GM18502 (cell line): Measurements from ENCODE around the gene ZNF787.

Experiments used
- ATAC-seq: cut with Tn5 transposase; IDR thresholded peaks from one replicate; pipeline ENCODE4 v1.9.1; 2021; ENCODE audit warnings: mild to moderate bottlenecking; ENCODE audit not compliant: unreplicated experiment, poor library complexity

ZNF787 gene

DNA sequence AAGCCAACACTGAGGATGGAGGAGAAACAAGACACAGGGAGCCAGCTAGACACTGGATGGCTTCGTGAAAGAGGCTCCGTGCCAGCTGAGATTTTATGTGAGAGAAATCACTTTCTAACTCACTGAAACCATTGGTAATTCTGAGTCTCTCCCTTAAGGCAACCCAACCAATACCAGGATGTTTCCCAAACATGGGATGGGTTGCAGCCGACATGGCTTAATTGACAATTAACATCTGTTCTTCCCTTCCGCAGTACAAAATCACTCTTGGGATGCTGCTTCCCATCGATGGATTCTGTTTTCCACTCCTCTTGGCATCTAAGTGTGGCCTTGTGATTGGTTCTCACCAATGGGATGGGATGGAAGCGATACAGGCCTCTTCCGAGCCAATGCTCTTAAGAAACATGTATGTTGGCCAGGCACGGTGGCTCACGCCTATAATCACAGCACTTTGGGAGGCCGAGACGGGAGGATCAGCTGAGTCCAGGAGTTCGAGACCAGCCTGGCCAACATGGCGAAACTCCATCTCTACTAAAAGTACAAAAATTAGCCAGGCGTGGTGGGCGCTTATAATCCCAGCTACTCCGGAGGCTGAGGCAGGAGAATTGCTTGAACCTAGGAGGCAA is 2.3 kb upstream of the ZNF787 start:
- ATAC-seq = no peak

GRCh38 chr19:56120371-56121179 is 520 bp downstream of the ZNF787 start:
- ATAC-seq = peak; percentile 33

DNA sequence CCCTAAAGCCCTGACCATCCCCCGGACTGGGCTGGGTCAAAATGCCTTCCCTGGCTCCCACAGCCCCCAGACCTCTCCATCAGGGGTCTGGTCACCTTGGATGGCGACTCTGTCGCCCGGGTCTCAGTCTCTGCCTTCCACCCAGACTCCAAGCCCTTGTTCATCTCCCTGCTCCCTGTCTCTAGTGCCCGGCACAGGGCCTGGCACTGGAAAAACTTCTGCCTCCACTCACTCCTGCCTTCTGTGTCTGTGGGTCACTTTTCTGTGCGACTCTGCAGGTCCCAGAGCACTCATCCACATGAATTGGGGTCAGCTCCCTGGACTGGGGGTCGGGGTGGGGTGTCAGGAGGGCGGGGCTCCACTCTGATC is 1.1 kb downstream of the ZNF787 start:
- ATAC-seq = no peak

GRCh38 chr19:56119582-56119978 is 1.5 kb downstream of the ZNF787 start:
- ATAC-seq = no peak

GRCh38 chr19:56118666-56119581 is 2.2 kb downstream of the ZNF787 start:
- no peak for ATAC-seq

GRCh38 chr19:56117889-56118288 is 3.2 kb downstream of the ZNF787 start:
- ATAC-seq = no peak

- no peak for ATAC-seq
Measured at GRCh38 chr19:56117376-56117884, 3.7 kb downstream of the ZNF787 start.

DNA sequence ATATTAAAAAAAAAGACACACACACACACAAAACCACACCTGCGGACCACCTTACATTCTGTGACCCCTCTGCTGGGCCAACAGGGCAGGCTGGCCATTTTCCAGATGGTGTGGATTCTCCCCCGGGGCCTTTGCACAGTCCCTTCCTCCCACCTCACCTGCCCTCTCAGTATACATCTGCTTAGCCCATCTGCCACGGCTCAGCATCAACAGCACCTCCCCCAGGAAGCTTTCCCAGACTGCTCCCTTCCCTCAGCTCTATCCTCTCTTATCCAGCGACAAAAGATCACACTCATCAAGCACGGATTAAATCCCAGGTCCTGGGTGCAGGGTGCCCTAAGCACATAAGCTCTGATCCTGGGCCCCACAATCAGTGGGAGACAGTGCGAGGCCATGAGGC is 4.5 kb downstream of the ZNF787 start:
- ATAC-seq = no peak

GRCh38 chr19:56115490-56115889 is 5.6 kb downstream of the ZNF787 start:
- ATAC-seq = no peak

- no peak for ATAC-seq
Measured at GRCh38 chr19:56114778-56115110, 6.4 kb downstream of the ZNF787 start.

DNA sequence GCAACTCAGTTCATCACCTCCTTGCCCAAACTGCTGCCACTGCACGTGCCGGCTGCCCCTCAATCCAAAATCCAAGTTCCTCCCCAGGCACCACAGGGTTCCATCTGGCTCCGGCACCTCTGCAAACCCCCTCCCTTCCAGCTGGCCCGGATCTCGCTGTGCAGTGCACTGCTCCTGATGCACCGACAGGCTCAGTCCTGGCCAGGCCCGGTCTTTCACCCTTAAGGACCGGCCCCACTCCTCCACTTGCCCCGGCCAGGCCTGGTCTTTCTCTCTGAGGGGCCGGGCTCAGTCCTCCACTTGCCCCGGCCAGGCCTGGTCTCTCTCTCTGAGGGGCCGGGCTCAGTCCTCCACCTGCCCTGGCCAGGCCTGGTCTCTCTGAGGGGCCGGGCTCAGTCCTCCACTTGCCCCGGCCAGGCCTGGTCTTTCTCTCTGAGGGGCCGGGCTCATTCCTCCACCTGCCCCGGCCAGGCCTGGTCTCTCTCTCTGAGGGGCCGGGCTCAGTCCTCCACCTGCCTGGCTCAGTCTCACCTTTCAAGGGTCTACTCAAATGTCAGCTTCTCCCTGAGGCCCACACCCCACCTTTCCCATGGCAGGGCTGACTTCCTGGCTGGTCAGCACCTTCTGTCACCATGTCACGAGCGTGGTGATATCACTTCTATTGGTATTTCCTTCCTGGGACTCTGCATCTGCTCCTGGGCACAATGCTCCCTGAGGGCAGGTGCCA is 6.9 kb downstream of the ZNF787 start:
- ATAC-seq = no peak

- ATAC-seq = no peak
Measured at GRCh38 chr19:56113074-56113632, 7.9 kb downstream of the ZNF787 start.

DNA sequence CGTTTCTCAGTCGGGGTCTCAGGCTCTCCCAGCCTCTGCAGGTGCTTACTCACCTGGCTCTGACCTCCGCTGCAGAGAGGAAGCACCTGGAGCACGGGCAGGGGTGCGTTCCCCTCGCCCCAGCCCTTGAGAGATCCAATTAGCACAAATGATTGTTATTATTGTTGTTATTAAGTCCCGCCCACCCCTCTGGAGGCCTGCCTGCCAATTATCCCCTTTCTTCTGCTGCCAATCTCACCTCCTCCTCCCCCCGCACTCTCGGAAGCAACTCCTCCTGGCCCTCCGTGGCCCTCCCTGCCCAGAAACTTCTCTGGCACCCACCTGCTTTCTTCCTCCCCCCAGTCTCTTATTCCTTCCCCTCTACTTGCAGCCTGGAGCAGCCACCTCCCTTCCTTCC is 8.8 kb downstream of the ZNF787 start:
- no peak for ATAC-seq

DNA sequence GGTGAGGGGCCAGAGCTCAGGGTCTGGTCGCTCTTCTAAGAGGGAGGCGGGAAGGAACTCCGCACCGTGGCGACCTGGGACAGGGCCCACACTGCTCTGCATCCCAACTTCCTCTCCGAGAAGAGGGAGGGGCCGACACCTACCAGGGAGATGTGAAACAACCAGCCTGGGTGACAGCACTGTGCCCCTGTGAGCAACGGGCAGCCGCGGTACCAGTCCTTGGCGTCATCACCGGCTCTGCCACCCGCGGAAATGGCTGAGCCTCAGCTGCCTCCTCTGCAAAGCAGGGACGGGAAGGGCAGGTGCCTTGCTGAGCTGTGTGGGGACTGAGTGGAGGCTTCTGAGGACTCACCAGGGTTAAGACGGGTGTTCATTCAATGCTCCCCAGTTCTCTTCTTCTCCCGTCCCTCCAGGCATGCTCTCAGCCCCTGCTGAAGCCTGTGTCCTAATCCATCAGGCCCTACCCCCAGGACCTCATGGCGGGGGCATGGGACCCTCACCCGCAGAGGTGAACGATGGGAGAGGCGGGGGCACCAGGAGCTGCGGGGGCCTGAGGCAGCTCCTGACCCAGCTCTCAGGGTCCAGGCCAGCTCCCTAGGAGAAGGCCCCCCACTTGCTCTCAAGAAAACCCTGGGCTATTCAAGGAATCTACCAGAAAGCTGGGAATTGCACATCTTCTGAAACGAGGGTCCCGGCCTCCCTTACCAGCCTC is 9.3 kb downstream of the ZNF787 start:
- ATAC-seq = peak; percentile 87

DNA sequence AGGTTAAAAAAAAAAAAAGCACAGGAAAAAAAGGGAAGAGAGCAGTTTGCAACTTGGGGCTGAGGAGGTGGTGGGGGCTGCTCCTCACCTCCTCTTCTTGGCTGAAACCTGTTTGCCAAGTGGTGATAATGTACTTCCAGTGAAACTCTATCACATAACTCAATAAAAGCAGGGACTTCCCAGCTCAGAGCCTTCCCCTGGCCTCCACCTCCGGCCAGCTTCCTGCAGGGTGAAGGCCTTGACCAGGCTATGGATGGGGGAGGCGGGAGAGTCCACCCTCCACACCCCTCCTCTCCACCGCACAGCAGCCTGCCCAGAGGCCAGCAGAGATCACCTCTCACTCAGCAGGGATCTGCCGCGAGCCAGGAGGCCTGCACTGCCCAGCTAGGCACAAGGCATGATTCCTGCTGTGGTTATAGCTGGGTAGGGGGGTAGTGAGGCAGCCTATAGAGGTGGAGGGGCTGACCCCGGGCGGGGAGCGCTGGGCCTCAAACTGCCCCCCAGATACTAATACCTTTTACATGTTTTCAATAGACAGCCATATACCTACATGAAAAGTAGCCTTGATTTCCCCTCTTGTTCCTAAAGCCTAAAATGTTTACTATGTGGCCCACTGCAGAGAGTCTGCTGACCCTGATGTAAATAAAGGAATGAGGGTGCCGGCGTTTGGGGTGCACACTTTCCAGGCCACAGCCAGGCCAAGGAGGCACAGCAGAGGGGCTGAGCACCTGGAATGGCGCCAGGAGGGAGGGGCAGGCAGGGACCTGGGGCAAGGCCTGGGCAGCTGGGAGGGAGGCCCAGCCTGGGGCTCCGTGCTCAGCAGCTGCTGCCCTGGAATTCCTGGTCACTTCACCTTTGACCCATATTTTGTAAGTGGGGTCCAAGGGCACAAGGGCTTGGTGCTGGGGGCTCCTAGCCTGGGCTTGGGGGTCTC is 10.3 kb downstream of the ZNF787 start:
- no peak for ATAC-seq

DNA sequence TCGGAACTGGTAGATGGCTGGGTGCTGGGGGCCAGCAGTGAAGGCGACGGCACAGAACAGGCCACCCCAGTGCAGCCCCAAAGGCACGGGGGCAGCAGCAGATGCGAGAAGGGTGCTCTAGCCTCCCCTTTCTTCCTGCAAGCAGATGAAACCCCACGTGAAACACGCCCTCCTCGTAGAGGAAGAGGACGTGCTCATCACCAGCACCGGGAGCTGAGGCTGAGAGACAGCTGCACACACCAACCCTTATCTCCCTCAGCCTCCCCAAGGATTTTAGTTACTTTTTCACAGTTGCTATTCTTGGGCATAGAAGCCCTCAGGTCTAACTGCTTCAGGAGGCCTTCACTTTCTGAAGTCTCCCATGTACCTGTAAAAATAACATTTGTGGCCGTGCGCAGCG is 11.9 kb downstream of the ZNF787 start:
- no peak for ATAC-seq

DNA sequence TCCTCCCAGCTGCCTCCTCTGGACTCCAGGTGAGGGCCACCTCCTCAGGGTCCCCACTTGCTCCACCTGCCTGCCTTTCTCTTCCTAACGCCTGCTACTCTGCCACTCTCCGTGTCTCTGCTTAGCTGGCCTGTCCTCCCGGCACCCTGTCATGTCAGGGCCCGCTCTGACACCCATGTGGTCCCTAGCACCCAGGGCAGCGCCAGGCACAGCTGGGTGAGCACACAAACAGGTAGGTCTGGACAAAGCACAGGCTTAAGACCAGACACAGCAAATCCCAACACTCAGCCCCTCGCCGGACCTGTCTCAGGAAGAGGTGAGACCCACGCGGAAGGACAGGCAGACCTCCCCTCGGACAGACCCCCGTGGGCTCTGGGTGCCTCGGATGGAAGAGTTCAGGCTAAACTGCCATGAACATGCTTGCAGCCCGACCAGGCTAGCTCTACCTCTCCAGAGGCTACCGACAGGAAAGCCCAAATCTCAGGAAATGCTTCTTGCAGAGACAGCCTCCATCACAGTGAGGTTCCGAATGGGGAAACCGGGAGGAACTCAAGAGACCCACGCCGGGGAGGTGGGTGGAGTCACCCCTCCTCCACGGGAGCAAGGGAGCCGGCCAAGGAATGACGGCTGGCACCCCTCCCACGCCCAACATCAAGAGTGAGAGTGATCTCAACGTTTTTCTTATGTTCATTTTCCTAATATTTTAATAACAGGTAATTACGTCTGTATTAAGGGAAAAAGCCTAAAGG is 12.5 kb downstream of the ZNF787 start:
- ATAC-seq = no peak
